ENCODE results near the gene FERMT2.

- no peak for TF ChIP-seq USF2 (IDR thresholded peaks at IDR 0.05)
- TF ChIP-seq SMC3 (IDR thresholded peaks at IDR 0.05) = no peak
- TF ChIP-seq CTCF (IDR thresholded peaks at IDR 0.05) = no peak
Observed at GRCh38 chr14:52883658-52884057, 67.2 kb downstream of the FERMT2 start.
